ENCODE measurements around the gene TRIM2. TPM values are rescaled to one million over a fixed set of nuclear protein-coding genes. Genes with fewer than 3 reads are reported as not detected.

Gene TRIM2
- total RNA-seq, 1 donor from 2014 or later: 50.1 TPM

DNA sequence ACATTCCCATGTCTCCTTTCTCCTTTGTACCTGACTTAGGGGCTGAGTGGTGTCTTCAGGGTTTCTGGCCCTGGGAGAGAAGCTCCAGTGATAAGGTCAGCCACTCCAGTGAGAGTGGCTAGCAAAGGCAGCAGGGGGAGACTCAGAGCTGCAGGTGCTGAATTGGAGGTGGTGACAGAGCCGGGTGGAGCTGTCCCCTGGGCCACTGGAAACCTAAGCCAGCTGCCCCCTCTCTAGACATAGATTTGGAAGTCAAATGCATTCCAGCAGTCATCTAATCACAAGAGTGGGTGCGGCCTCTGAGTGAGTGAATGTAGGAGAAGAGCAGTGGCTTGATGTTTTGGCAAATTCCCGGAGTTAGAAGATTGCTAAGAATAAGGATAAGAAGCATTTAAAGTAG, 28.5 kb downstream of the TRIM2 start:
- Mint-ChIP-seq H3K27me3 (ENCODE audit: low read depth) (no peaks in the 10 kb centered on the region), H3K4me3 (no peak overlapping the region), H3K36me3 (peaks cover under 1% of the 10 kb centered on the region), H3K9me3 (no peaks in the 10 kb centered on the region), H3K27ac (no peak overlapping the region), H3K4me1 (peaks cover 56% of the 10 kb centered on the region)
- TF ChIP-seq, protein P1, sequence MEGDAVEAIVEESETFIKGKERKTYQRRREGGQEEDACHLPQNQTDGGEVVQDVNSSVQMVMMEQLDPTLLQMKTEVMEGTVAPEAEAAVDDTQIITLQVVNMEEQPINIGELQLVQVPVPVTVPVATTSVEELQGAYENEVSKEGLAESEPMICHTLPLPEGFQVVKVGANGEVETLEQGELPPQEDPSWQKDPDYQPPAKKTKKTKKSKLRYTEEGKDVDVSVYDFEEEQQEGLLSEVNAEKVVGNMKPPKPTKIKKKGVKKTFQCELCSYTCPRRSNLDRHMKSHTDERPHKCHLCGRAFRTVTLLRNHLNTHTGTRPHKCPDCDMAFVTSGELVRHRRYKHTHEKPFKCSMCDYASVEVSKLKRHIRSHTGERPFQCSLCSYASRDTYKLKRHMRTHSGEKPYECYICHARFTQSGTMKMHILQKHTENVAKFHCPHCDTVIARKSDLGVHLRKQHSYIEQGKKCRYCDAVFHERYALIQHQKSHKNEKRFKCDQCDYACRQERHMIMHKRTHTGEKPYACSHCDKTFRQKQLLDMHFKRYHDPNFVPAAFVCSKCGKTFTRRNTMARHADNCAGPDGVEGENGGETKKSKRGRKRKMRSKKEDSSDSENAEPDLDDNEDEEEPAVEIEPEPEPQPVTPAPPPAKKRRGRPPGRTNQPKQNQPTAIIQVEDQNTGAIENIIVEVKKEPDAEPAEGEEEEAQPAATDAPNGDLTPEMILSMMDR (IDR thresholded peaks at IDR 0.05; ENCODE audit: unreplicated experiment): no peak
- no peak for DNase-seq (ENCODE audit: low spot score in 2 of 2, unreplicated experiment in 2 of 2)

DNA sequence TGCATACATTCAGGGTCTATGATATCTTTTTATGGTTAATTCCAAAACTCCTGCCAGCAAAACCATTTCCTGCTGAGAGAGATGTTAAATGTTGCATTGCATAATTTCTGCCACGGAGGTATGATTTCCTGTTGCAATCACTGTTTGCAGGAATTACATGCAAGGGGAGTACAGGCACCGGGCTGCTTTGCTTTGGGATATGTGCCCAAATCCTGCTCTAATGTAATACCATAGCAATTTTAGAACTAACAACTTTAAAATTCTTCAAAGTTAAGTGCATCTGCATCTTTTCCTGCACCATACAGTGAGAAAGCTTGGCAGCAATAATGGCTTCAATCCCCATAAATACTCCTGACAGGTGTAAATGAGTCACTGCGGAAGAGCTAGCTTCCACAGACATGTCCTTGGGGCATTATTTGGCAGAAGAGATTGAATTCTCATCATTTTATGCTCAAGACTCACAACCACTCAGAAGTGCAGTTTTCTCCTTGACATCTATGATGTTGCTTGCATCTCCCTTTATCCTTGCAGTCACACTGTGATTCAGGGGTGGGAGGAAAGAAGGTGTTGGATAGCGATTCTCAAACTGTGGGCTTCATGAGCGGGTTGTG, 29.6 kb downstream of the TRIM2 start:
- H3K4me3 Mint-ChIP-seq: no peak overlapping the region
- H3K27ac Mint-ChIP-seq: no peak overlapping the region
- no peaks in the 10 kb centered on the region for H3K9me3 Mint-ChIP-seq
- TF ChIP-seq, protein P1 (IDR thresholded peaks at IDR 0.05; ENCODE audit: unreplicated experiment): no peak
- H3K4me1 Mint-ChIP-seq: peaks cover 46% of the 10 kb centered on the region
- peaks cover 3% of the 10 kb centered on the region for H3K36me3 Mint-ChIP-seq
- H3K27me3 Mint-ChIP-seq (ENCODE audit: low read depth): no peaks in the 10 kb centered on the region
- DNase-seq (ENCODE audit: low spot score in 2 of 2, unreplicated experiment in 2 of 2): no peak

DNA sequence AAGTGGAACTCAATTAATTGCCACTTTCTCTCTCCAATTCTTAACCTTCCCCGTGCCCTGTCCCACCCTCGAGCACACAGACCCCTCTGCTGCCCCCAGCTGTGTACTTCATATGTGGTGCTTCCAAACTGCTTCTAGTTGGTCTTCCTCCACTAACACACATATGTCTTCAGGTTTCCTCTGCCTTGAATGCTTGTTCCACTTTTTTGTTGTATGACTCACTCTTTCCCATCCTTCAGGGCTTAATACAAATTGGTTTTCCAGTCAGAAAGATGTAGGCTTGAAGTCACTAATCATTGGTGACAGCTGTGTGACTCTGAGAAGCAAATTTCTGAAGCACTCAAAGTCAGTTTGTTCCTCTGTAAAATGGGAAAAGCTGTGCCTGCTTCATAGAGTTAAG, 30.6 kb downstream of the TRIM2 start:
- no peak overlapping the region for H3K27ac Mint-ChIP-seq
- H3K27me3 Mint-ChIP-seq (ENCODE audit: low read depth): no peaks in the 10 kb centered on the region
- no peaks in the 10 kb centered on the region for H3K9me3 Mint-ChIP-seq
- H3K36me3 Mint-ChIP-seq: peaks cover 7% of the 10 kb centered on the region
- H3K4me1 Mint-ChIP-seq: peaks cover 37% of the 10 kb centered on the region
- no peak for DNase-seq (ENCODE audit: low spot score in 2 of 2, unreplicated experiment in 2 of 2)
- H3K4me3 Mint-ChIP-seq: no peak overlapping the region
- TF ChIP-seq, protein P1 (IDR thresholded peaks at IDR 0.05; ENCODE audit: unreplicated experiment): no peak

DNA sequence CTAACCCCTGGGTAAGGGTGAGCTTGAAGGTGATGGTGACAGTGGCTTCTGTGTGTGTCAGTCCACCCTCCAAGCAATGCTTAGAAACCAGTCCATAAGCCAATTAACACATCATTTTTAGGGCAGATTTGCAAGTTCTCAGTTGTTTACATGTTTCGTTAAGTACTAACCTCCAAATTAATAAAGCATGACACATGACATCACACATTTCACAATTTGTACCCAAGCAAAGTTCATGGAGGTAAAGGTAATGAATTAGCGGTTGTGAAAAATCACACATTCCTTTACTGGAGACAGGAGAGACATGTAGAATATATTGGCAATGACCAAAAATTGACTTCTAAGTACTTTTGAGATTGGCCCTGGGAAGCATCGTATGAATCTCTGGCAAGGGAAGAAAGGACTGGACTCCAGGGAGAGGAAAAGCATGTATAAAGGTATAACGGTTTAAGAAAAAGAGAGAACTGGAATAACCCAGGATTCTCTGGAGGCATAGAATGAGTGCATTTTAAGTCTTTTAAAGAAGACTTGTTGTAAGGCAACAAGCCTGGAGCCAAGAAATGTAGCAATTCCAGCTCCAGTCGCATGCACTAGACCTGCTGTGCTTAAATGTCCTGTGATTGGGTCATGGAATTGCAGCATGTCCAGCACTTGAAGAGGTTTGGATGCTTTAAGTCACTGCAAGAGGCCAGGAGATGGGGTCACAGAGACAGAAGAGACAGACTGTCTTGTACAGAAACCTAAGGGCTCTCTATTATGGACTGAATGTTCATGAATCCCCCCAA, 34.1 kb downstream of the TRIM2 start:
- DNase-seq (ENCODE audit: low spot score in 2 of 2, unreplicated experiment in 2 of 2): no peak
- no peak overlapping the region for H3K4me3 Mint-ChIP-seq
- TF ChIP-seq, protein P1 (IDR thresholded peaks at IDR 0.05; ENCODE audit: unreplicated experiment): no peak
- no peaks in the 10 kb centered on the region for H3K9me3 Mint-ChIP-seq
- H3K27ac Mint-ChIP-seq: no peak overlapping the region
- H3K4me1 Mint-ChIP-seq: peaks cover 12% of the 10 kb centered on the region
- peaks cover 22% of the 10 kb centered on the region for H3K36me3 Mint-ChIP-seq
- H3K27me3 Mint-ChIP-seq (ENCODE audit: low read depth): no peaks in the 10 kb centered on the region

DNA sequence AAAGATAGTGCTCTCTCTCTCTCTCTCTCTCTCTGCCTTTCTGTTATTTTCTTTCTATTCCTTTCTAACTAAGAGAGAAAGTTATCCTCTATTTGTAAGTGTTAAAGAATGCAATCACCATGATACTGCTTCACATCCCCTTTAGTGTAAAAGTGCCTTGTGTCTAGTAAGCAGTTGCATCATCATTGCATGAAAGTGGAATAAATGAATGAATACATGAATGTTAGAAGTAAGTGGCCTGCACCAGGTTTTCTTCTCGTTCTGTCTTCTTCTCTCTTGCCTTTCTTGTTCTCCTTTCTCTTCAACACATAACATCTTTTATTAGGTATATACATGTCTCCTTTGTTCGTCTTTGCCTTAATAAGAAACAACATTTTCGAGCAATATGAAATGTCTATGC, 35.2 kb downstream of the TRIM2 start:
- Mint-ChIP-seq H3K9me3 (no peaks in the 10 kb centered on the region), H3K4me1 (peaks cover 3% of the 10 kb centered on the region), H3K27ac (no peak overlapping the region), H3K4me3 (no peak overlapping the region), H3K27me3 (ENCODE audit: low read depth) (no peaks in the 10 kb centered on the region), H3K36me3 (peaks cover 24% of the 10 kb centered on the region)
- TF ChIP-seq, protein P1 (IDR thresholded peaks at IDR 0.05; ENCODE audit: unreplicated experiment): no peak
- no peak for DNase-seq (ENCODE audit: low spot score in 2 of 2, unreplicated experiment in 2 of 2)

Measured in mesothelial cell of epicardium (in vitro differentiated cells).